ENCODE measurements around the gene KNG1. TPM values are rescaled to one million over a fixed set of nuclear protein-coding genes. Genes with fewer than 3 reads are reported as not detected.

KNG1 gene
- total RNA-seq (ENCODE audit: unreplicated experiment), result not detected
- long read RNA-seq, result 0 reads

DNA sequence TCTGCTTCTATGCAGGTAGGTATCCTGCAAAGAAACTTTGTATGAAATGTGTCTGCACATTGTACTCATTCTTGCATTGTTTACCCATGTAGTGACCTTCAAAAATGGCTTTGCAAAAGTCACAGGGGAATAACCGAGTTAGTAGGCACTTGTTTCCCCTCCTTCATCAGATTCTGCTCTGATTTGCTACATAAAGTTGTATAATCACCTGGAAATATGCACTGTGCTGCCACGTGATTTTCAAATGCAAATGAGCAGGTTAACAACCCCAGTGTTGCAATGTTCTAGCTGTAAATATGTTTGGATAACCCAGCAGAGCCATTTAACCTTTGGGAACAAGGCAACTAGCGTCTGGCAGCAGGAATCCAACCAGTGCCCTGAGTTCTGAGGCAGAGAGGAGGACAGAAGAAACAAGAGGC, at the start of gene KNG1:
KNG1 (plus strand) TSS at position 321 of the 419 bp plus-strand sequence. CDS start 184 bp downstream, outside the sequence.
- Mint-ChIP-seq H3K4me1 (ENCODE audit: low read depth, unreplicated experiment) (peaks cover 4% of the 10 kb centered on the region), H3K27ac (ENCODE audit: unreplicated experiment) (no peak within 1 kb of the TSS), H3K27me3 (ENCODE audit: unreplicated experiment) (peaks cover 4% of the 10 kb centered on the region), H3K36me3 (ENCODE audit: unreplicated experiment) (no peaks in the 10 kb centered on the region), H3K4me3 (ENCODE audit: unreplicated experiment) (no peak within 1 kb of the TSS), H3K9me3 (ENCODE audit: unreplicated experiment) (peaks cover 2% of the 10 kb centered on the region)
- TF ChIP-seq, protein P1, sequence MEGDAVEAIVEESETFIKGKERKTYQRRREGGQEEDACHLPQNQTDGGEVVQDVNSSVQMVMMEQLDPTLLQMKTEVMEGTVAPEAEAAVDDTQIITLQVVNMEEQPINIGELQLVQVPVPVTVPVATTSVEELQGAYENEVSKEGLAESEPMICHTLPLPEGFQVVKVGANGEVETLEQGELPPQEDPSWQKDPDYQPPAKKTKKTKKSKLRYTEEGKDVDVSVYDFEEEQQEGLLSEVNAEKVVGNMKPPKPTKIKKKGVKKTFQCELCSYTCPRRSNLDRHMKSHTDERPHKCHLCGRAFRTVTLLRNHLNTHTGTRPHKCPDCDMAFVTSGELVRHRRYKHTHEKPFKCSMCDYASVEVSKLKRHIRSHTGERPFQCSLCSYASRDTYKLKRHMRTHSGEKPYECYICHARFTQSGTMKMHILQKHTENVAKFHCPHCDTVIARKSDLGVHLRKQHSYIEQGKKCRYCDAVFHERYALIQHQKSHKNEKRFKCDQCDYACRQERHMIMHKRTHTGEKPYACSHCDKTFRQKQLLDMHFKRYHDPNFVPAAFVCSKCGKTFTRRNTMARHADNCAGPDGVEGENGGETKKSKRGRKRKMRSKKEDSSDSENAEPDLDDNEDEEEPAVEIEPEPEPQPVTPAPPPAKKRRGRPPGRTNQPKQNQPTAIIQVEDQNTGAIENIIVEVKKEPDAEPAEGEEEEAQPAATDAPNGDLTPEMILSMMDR (IDR thresholded peaks at IDR 0.05; ENCODE audit: partially characterized antibody, unreplicated experiment), result no peak
- no peak for DNase-seq

DNA sequence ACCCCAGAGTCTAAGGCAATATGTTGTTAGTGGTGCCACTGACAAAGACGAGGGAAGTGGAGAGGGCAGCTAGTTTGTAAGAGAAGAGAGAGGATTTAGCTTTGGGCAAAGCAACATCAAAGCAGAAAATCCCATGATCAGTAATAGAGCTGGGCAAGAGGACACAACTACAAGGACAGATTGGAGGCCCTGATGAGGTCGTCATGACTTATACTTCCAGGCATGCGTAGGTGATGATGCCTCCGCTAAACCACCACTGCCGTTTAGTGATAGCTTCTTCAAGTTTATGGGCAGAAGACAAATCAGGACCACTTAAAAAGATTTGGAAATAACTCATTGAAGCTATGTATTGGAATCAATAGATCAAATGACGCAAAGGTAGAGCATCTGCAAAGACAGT, 48.7 kb upstream of the KNG1 start:
- Mint-ChIP-seq H3K36me3 (ENCODE audit: unreplicated experiment) (no peaks in the 10 kb centered on the region), H3K4me1 (ENCODE audit: low read depth, unreplicated experiment) (peaks cover 5% of the 10 kb centered on the region), H3K27me3 (ENCODE audit: unreplicated experiment) (peaks cover 2% of the 10 kb centered on the region), H3K9me3 (ENCODE audit: unreplicated experiment) (no peaks in the 10 kb centered on the region), H3K4me3 (ENCODE audit: unreplicated experiment) (no peak overlapping the region), H3K27ac (ENCODE audit: unreplicated experiment) (no peak overlapping the region)
- no peak for DNase-seq
- TF ChIP-seq, protein P1 (IDR thresholded peaks at IDR 0.05; ENCODE audit: partially characterized antibody, unreplicated experiment), result no peak

DNA sequence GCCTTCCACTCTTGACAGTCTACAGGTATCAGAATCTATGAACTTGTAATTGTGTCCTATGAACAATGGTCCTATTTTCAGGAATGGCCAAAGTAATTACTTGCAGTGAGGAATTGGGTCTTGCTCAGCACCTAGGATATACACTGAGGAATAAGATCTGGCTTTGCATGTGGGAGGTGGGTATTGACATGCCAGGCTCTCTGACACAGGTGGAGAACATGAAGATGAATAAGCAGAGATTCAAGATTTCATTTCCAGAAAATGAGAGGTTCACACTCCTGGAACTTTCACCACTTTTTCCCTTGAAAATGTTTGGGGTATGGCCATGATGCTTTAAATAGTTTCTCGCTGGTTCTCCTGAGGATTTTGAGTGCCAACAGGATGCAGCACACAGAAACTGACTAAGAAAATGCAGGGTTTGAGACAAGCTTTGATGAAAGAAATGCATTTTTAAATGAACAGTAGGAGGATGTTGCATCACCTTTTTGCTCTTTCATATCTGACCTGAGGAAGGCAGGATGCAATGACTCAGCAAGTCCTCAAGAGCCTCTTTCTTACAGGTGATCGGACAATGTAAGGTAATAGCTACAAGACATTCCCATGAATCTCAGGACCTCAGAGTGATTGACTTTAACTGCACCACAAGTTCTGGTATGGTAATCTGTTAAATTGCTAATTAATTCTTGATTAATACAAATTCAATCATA, 47.6 kb upstream of the KNG1 start:
- TF ChIP-seq, protein P1 (IDR thresholded peaks at IDR 0.05; ENCODE audit: partially characterized antibody, unreplicated experiment), result no peak
- H3K27me3 Mint-ChIP-seq (ENCODE audit: unreplicated experiment), result peaks cover 2% of the 10 kb centered on the region
- no peaks in the 10 kb centered on the region for H3K4me1 Mint-ChIP-seq (ENCODE audit: low read depth, unreplicated experiment)
- H3K27ac Mint-ChIP-seq (ENCODE audit: unreplicated experiment), result no peak overlapping the region
- no peaks in the 10 kb centered on the region for H3K36me3 Mint-ChIP-seq (ENCODE audit: unreplicated experiment)
- no peak for DNase-seq
- H3K4me3 Mint-ChIP-seq (ENCODE audit: unreplicated experiment), result no peak overlapping the region
- no peaks in the 10 kb centered on the region for H3K9me3 Mint-ChIP-seq (ENCODE audit: unreplicated experiment)

DNA sequence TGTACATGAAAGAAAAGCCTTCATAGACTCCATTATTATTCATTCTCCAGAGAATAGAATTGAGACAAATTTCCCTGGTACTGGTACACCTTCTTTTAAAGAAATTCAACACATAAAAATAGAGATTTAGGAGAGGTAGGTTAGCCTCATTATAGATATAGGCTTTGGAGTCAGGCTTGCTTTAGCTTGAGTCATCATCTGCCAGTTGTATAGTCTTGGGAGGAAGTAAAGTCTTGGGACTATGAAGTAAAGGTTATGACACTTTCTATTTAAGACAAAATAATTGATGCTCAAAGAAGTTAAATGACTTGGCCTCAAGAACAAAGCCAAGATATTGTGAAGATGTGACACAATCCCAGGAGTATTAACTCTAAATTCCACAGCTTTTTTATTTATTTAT, 47.0 kb upstream of the KNG1 start:
- Mint-ChIP-seq H3K27me3 (ENCODE audit: unreplicated experiment) (peaks cover 2% of the 10 kb centered on the region), H3K4me1 (ENCODE audit: low read depth, unreplicated experiment) (no peaks in the 10 kb centered on the region), H3K27ac (ENCODE audit: unreplicated experiment) (no peak overlapping the region), H3K36me3 (ENCODE audit: unreplicated experiment) (no peaks in the 10 kb centered on the region), H3K9me3 (ENCODE audit: unreplicated experiment) (no peaks in the 10 kb centered on the region), H3K4me3 (ENCODE audit: unreplicated experiment) (no peak overlapping the region)
- no peak for DNase-seq
- TF ChIP-seq, protein P1 (IDR thresholded peaks at IDR 0.05; ENCODE audit: partially characterized antibody, unreplicated experiment), result no peak

DNA sequence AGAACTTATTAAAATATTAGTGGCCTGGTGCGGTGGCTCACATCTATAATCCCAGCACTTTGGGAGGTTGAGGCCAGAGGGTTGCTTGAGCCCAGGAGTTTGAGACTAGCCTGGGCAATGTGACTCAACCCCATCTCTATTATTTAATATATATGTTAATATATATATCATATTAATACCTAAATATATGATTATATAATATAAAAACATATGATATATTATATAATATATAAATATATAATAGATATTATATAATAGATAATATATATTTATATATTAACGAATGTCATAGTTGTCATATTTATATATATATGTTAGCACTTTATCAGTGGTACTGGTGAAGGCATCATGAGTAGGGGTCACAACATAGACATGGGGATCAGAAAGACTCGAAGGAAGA, 46.1 kb upstream of the KNG1 start:
- H3K9me3 Mint-ChIP-seq (ENCODE audit: unreplicated experiment), result no peaks in the 10 kb centered on the region
- no peaks in the 10 kb centered on the region for H3K4me1 Mint-ChIP-seq (ENCODE audit: low read depth, unreplicated experiment)
- no peak overlapping the region for H3K4me3 Mint-ChIP-seq (ENCODE audit: unreplicated experiment)
- no peaks in the 10 kb centered on the region for H3K36me3 Mint-ChIP-seq (ENCODE audit: unreplicated experiment)
- no peak overlapping the region for H3K27ac Mint-ChIP-seq (ENCODE audit: unreplicated experiment)
- DNase-seq, result no peak
- TF ChIP-seq, protein P1 (IDR thresholded peaks at IDR 0.05; ENCODE audit: partially characterized antibody, unreplicated experiment), result no peak
- H3K27me3 Mint-ChIP-seq (ENCODE audit: unreplicated experiment), result peaks cover 2% of the 10 kb centered on the region
